Hepatocyte (in vitro differentiated cells): ENCODE measurements around the gene GPER1.

Source experiments
- EZH2 ChIP-seq: fragments of 200-600 bp; sonication (generic); IDR thresholded peaks from 2 replicates; pipeline ENCODE4 v1.6.1; 2016; ENCODE audit warnings: antibody characterized with exemption, mild to moderate bottlenecking, borderline replicate concordance
- TF ChIP-seq, protein P1 (sequence below): fragments of 200-600 bp; sonication (generic); IDR thresholded peaks from 2 replicates; pipeline ENCODE4 v1.5.1; 2016; ENCODE audit warnings: antibody characterized with exemption, mild to moderate bottlenecking; ENCODE audit not compliant: poor library complexity

DNA sequence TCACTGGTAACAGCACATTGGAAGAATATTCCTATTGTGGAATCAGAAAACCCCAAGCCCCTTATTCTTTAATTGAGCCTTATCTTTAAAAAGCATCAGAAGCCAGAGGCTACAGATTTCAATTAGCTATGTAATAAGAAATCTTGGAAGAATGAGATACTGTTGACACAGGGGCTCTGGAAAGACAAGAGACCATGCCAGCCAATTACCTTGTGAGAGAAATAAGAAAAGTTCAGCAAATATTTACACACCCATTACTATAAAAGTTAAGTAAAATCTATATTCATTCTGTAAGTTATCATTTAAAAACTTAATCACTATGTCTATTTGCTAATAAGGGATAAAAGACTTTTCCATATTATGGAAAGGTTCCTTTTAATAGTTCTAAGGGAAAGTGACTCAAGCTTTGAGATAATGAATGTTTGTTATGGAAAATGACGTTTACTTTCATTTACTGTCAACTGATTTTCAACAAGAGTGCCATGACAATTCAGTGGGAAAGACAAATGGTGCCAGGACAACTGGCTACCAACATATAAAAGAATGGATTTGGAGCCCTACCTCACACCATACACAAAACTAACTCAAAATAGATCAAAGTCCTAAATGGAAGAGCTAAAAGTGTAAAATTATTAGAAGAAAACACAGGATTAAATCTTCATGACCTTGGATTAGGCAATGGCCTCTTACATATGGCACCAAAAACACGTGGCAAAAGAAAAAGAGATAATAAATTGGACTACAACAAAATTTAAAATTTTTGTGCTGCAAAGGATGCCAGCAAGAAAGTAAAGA is 43.8 kb downstream of the GPER1 start:
- TF ChIP-seq, protein P1, sequence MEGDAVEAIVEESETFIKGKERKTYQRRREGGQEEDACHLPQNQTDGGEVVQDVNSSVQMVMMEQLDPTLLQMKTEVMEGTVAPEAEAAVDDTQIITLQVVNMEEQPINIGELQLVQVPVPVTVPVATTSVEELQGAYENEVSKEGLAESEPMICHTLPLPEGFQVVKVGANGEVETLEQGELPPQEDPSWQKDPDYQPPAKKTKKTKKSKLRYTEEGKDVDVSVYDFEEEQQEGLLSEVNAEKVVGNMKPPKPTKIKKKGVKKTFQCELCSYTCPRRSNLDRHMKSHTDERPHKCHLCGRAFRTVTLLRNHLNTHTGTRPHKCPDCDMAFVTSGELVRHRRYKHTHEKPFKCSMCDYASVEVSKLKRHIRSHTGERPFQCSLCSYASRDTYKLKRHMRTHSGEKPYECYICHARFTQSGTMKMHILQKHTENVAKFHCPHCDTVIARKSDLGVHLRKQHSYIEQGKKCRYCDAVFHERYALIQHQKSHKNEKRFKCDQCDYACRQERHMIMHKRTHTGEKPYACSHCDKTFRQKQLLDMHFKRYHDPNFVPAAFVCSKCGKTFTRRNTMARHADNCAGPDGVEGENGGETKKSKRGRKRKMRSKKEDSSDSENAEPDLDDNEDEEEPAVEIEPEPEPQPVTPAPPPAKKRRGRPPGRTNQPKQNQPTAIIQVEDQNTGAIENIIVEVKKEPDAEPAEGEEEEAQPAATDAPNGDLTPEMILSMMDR = no peak
- TF ChIP-seq EZH2 = no peak
